Stimulated activated CD4-positive, alpha-beta T cell treated with anti-CD3 and anti-CD28 coated beads, Interleukin-2, amount 100 ng/mL, for 24 hours (primary cell): Measurements from ENCODE around the gene CRTC3.
A peak's percentile ranks its signal among the peaks of the same experiment; 100 is the strongest.

Experiments
- DNase-seq, 2 donors: peaks; one replicate each; pipeline ENCODE4 v3.0.0-alpha.2; 2020

The CRTC3 gene

DNA sequence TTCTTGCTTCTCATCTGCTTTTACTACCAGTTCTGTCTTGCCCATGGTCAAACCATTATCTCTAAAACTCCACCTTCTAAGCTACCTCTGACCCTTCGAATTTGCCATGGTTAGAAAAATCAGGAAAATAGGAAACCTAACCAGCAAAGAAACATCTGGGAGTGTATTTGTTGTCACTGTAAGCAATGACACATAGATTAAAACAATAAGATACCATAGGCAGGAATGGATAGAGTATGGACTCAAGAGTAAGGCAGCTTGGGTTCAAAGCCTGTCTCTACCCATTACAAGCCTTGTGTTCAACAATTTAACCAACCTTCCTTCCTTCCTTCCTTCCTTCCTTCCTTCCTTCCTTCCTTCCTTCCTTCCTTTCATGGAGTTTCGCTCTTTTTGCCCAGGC is 34.9 kb downstream of the CRTC3 start:
- DNase-seq, result no peak

DNA sequence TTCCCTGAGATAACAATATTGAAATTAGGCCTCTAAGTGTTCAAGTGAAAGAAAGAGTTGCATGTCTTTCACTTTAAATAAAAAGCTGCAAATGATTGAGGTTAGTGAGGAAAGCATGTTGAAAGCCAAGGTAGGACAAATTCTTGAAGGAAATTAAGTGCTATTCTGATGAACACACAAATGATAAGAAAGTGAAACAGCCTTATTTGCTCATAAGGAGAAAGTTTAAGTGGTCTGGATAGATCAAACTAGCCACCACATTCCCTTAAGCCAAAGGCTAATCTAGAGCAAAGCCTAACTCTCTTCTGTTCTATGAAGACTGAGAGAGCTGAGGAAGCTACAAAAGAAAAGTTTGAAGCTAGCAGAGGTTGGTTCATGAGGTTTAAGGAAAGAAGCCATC is 36.1 kb downstream of the CRTC3 start:
- DNase-seq, result no peak

DNA sequence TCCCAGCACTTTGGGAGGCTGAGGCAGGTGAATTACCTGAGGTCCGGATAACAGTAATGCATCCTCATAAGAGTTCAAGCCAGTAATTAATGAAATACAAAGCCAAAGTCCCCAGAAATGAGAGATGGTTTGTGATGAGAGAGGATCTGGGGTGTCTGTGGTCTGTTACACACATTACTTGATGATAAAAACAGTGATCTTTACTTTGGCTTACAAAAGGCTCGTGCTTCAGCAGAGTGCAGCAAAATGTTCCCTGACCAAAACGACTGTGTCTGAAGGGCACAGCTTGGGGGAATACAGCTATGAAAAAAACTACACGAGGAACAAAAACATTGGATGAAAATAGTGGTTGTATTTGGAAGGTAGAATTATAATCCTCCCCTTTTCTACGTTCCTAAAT is 40.9 kb downstream of the CRTC3 start:
- DNase-seq, result no peak

DNA sequence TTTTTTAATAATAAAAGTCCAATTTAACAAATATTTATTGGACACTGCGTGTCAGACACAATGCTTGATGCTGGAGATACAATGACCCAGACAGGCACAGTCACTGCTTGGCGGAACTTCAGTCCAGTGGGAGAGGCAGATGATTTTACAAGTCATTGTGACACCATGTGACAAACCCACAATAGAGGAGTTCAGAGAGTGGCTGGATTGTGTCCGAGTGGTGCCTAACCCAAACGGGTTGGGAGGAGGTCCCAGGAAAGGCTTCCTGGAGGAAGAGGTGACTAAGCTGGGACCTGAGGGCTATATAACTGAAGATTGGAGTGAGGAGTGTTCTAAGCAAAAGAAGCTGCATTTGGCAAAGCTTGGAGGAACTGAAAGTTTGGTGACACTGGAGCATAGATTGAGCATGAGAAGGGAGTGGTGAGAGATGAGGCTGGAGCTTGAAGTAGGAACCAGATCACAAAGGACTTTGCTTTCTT is 41.4 kb downstream of the CRTC3 start:
- DNase-seq, result no peak

DNA sequence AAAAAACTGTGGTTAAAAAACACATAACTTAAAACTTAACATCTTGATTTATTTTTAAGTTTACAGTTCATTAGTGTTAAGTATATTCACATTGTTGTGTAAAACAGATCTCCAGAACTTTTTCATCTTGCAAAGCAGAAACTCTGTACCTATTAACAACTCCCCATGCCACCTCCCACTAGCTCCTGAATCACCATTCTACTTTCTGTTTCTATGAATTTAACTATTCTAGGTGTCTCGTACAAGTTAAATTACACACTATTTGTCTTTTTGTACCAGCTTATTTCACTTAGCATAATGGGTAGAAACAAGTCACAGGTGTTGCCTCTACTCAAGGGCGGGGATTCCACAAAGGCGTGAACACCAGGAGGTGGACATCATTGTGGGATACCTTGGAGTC is 43.2 kb downstream of the CRTC3 start:
- DNase-seq, result no peak

DNA sequence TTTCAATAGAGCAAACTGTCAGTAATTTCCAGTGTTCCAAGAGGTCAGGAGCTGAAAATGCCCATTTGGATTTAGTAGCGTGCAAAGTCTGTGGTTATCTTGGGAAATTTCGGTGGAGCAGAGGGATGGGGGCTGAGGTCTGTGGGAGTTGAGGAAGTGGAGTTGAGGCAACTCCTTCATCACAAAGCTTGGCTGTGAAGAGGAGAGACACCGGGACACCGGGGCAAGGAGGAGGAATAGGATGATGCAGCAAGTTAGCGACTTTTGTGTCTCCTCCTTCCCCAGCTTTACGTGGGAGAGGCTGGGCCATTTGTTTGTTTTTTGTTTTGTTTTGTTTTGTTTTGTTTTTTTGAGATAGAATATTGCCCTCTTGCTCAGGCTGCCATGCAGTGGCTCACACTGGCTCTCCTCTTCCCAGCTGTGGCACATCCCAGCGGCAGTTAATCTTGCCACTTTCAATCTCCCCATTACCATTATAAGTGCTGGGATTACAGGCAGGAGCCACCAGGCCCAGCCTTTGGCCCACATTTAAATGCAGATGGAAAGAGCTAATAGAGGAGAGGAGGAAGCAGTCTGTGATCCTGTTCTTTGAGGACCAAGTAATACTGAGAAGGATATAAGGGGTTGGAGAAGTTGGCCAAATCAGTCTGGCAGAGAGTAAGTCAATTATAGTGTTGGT is 47.1 kb downstream of the CRTC3 start:
- no peak for DNase-seq

DNA sequence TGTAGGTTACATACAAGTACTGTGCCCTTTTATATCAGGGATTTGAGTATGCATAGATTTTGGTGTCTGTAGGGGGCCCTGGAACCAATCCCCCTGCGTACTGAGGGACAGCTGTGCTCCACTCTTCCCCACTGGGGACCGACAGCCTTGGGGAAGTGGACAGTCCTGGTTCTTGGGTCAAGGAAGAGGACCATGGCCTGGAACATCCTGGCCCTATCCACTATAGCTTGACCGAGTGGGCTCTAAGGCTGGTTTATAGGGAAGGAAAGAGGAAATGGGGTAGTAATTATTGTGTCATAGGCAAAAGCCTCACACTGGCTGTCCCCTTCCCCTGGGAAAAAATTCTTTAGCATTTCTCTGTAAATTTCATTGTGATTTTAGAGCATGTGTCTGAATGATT is 49.5 kb downstream of the CRTC3 start:
- DNase-seq, result no peak

DNA sequence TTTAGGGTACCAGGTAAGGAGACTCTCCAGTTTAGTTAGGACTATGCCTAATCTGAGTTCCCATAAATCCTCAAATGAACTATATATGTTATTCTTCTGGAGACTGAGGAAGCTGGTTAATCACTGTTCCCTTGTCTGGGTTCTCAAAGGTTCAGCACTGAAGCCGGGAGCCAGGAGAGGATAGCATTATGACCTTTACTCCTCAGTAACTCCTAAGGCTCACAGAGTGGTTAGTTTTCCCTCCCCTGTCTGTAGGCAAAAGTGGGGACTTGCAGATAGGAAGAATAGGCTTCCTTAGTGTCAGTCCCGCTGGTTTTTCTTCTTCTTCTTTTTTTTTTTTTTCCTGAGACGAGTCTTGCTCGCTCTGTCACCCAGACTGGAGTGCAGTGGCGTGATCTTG is 50.4 kb downstream of the CRTC3 start:
- no peak for DNase-seq

DNA sequence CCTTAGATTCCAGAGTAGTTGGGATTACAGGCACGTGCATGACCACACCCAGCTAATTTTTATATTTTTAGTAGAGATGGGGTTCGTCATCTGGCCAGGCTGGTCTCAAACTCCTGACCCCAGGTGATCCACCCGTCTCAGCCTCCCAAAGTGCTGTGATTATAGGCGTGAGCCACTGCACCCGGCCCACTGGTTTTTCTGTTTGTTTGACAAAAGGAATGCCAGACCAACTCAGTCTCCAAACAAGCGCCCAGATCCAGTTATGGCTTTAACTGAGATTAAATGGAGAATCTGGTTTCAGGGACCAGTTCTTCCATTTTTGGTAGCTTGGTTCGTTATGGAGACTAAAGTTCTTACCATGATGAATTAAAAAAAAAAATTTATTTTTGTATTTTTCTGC is 50.8 kb downstream of the CRTC3 start:
- no peak for DNase-seq

DNA sequence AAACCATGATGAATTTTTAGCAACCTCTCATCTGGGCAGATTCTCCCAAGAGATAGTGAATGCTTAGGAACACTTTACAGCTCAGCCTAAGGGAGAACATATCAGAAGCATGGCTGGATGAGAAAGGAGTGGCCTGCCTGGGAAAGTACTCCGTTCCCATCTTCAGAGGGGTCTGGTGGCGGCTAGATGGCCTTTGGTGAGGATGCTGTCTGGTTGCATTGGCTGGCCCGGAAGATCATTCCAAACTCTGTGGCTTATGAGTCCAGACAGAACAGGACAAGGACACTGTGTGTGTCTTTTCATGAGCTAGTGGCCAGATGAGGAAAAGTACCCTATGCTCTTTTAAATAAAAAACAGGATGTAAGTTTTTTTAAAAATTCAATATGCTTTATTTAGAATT is 51.2 kb downstream of the CRTC3 start:
- DNase-seq, result no peak

DNA sequence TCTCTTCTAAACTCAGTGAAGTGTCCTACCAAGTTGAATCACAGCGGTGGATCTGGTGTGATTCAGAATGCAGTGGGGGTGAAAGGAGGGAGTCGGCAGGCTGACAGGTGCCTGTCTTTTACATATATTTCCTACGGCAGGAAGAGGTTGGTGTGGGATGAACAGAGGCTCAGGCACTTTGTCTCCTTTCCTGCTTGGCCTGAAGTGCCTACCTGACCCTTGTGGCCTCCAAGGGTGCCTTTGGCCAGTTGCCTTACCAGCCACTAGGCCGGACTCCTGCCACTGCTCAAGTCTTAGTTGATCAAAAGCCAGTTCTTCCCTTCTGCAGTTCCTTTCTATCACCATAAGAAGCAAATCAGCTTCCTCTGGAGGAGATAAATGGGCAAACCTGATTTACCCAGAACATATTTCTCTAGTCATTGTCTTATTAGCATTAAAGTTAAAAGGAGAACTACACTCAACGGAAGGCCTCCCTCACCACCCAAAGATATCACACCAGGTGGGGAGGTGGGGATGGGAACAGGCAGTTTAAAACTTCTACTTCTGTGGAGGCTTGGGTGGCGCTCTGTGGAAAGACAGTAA is 52.1 kb downstream of the CRTC3 start:
- peak; percentile 29 to 34 for DNase-seq

DNA sequence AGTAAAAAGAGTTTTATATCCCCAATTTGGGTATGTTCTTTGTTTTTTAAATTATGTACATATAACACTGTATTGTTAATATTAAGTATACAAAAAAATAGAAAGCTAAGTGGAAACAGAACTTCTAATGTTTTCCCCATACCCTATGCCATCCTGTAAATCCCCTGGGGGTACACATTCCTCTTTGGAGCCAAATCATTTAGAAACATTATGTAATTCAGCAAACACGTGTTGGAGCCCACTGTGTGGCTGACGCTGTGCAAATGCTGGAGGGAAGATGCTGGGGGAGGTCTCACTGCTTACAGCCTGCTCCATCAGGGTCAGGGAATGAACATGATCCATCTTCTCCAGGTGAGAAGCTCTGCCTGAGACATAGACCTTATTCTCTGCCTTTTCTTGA is 52.8 kb downstream of the CRTC3 start:
- DNase-seq, result no peak

DNA sequence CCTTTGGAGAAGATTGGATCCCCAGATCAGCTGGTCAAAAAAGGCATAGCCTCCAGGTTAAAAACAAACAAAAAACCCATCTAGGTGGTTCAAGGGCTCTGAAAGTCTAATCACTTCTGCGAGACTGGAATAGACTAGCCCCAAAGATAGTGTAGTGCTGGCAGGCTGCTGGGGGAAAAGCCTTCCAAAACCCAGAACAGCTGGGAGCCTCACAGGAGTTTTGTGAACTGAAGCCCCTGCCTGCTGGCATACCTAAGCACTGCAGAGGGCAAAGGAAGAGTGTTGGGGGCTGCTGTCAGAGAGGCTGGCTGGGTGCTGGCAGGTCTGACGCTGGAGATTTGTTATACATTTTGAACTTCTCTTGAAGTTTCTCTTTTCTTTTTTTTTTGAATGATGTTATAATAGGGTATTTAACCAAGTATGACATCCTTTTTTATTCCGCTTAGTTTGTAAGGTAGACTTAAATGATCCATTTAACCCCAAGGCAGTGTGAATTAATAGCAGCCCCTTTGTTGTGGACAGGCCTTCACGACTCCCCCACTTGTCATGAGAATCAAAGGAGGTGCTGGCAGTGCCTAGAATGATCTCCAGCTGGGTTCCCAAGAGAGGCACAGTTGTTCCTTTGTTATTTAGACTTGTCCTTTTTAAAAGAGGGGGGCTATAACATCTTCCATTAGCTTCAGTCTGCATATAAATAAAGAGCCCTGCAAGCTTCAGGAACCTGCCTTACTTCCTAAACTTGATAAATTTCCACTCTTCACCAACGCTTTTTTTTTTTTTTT is 53.9 kb downstream of the CRTC3 start:
- DNase-seq, result no peak

DNA sequence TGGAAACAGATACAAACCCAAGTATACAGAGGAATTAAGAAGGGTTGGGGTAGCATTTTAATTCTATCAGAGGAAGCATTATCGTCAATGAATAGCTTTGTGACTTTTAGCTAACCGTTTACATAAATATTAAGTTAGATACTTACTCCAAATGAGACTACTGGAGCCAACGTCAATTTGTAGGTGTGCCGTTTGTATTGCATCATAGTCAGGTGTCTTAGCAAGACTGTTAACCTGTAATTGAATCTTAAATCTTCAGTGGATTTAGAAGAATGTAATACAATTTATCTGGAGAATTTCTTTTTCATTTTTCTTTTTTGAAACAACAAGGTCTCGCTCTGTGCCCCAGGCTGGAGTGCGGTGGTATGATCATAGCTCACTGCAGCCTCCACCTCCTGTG is 55.1 kb downstream of the CRTC3 start:
- no peak for DNase-seq

DNA sequence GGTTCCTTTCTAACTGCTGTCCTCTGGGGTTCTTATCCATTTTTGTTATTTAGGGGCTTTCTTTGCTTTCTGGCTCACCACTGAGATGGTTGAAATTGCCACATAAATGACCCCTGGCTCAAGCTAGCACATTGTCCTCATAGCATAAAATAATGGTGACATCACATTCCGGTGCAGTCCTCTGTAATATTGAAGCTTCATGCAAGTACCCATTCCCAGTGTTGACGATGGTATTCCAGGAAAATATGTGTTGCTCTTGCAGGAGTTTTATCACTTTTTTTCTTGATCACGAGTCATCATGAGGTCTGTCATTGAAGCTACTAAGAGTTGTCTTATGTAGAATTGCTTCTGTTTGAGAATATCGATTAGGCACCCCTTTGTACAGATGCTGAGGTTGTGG is 56.1 kb downstream of the CRTC3 start:
- DNase-seq, result no peak

DNA sequence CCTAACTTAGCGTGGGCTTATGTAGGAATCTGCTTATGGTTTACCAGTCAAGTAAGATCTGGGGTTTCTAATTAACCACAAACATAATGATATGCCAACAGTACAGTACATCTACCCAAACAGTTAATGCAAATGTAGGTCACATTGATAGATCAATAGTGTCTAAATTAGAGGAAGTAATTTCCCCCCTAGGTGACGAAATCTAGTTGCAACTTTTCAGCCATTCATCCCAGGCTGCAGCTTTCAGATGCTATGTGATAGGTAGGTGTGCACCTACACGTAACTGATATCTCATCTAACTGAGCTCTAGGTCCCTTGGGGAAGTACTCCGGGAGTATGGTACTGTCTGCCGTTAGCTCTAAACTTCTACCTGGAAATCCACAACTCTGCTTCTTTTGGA is 57.2 kb downstream of the CRTC3 start:
- DNase-seq, result no peak

DNA sequence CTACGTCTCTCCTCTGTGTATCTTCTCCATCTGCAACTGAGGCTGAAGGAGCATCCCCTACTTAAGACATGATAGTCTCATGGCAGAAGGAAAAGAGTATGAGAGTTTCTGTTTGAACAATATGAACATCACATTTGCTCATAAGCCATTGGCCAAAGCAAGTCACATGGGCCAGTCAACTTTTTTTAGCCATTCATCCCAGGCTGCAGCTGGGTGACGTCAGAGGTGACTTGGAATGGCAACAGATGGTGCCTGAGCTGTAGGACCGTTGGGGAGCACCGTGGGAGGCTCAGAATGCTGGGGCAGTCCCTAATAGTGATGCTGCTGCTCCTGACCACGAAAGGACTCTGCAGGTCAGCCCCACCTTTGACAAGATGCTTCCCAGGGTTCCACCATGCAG is 58.7 kb downstream of the CRTC3 start:
- DNase-seq, result no peak

DNA sequence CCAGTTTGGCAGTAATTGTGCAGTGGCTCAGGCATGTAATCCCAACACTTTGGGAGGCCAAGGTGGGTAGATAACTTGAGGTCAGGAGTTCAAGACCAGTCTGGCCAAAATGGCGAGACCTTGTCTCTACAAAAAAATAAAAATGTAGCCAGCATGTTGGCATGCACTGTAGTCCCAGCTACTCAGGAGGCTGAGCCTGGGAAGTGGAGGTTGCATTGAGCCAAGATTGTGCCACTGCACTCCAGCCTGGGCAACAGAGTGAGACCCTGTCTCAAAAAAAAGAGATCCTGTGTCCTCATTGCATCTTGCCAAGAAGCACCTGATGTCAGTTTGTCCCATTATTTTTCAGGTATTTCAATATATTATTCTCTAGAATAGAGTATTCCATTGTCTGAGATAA is 61.8 kb downstream of the CRTC3 start:
- DNase-seq, result no peak

DNA sequence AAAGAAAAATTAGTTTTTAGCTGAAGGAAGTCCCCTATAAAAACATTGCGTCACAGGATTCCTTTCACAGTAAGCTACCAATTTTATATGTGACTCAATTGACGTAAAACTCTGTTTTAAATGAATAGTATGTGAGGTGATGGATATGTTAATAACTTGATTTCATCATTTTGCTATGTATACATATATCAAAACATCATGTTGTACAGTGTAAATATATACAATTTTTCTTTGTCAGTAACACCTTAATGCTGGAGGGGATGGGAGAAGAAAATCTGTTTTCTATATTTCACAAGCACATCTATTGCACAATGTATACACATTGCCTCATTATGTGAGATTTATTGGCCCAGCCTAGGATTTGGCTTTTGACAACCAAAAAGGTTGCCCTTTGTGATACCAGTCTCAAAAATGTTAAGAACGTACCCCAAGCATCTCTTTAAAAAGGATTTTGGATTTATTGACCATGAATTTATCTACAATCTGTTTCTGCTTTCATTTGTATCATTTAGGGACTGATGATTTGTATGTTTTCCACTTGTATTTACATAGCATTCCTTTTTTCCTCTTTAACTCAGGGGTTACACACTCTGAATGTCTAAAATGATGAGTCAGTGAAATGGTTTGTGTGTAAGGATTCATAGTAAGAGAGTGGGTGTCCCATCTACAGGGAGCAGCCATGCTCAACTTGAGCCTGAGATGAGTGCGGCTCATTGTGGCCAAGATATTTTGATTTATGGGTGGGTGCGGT is 62.6 kb downstream of the CRTC3 start:
- no peak for DNase-seq

DNA sequence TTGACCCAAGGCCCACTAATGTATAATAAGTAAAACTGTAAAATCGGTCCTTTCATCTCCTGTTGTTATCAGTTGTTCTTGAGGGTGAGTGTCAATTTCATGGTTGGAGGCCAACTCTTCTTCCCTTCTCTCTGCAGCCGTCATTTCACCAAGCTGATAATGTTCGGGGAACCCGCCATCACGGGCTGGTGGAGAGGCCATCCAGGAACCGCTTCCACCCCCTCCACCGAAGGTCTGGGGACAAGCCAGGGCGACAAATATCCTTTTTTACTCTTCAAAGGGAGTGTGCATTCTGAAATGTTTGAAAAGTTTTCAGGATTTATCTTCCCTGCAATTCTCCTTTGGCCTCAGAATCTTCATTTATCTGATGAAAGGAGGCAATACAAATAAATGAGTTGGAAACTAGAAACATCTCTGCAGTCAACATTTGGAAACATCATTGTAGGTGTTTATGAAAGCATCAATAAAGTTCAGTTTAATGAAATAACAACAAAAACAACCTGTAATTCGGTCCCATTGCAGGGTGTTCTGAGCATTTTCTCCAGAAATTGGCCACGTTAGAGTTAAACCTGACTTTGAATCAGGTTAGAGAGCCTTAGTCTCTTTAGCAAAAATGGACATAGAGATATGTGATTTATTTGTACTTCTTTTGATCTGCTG is 63.9 kb downstream of the CRTC3 start:
- no peak for DNase-seq

DNA sequence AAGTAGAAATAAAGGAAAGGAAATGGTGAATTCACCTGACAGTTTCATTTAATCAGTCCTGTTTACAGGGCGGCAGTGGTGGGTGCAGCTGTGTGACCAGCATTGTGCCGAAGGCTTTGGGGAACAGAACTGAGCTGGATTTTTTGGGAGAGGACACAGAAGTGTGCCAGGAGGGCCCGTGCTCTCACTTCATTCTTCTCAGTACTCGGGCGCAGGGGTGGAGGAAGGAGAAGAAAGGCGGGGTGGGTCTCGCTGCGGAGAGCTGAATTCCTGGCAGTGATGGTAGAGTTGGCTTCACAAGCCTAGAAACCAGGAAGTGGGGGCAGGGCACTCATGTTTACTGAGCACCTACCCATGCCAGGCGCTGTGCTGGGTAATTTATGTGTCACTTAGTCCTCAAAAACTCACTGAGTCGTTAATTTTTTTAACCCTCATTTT is 64.6 kb downstream of the CRTC3 start:
- DNase-seq, result peak; percentile 80 to 81

DNA sequence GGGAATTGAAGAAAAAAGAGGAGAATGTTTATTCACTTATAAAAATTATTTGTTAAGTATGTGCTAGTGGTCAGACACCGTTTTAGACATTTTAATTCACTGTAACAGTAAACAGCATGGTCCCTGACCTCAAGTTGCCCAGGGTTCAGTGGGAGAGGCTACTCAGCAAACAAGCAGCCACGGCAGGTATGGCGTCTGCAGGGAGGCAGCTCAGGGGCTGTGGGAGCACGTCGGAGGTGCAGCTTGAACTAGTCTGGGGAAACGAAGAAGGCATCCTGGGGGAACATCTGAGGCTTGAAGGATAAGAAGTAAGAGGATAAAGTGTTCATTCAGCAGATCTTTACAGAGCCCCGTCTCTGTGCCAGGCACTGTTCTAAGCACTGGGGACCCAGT is 66.0 kb downstream of the CRTC3 start:
- no peak for DNase-seq

DNA sequence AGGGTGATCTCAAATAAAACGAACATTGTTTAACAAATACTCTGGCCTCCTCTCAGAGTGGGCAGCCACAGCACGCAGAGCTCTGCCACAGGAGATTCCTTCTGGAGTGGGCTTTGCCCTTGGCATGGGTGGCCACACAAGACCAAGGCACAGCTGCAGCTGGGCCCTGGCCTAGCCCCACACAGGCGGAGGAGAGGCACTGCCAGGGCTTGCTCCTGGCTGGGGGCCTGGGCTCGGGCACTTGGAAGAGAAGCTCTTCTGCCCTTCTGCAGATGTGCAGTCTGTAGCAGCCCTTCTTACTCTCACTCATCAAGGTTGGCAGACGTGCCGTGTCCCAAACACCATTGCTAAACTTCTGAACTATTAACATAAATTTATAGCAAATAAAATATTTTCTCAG is 67.2 kb downstream of the CRTC3 start:
- no peak for DNase-seq
